Measurements from ENCODE around the gene DDIAS.

GRCh38 chr11:82980947-82981346 lies 79.4 kb downstream of the DDIAS start:
- no peak for TF ChIP-seq YY1 (IDR thresholded peaks at IDR 0.05; ENCODE audit: insufficient read depth, insufficient read length)
- no peak for TF ChIP-seq SUZ12 (IDR thresholded peaks at IDR 0.05; ENCODE audit: extremely low read depth, insufficient read depth, insufficient read length)
- TF ChIP-seq ZNF274 (IDR thresholded peaks at IDR 0.05; ENCODE audit: low read depth, low read length), result no peak
